ENCODE results near the gene ZDHHC17.
"Not testable (repeated sequence)": the region's sequence is repeated elsewhere in the genome, so short reads cannot be mapped to it uniquely, and the experiment has no call there.

Gene ZDHHC17

GRCh38 chr12:76763746-76764675 lies at the start of gene ZDHHC17:
TSS of gene ZDHHC17 (plus strand) at chr12:76764115. CDS start at chr12:76764237, 122 bp downstream.
- in situ Hi-C loops (cut with MboI; ENCODE audit: low sequenced_read_pairs): no loop called here

- in situ Hi-C loops (cut with MboI; ENCODE audit: low sequenced_read_pairs): no loop called here
Observed at GRCh38 chr12:76714415-76714814, 49.5 kb upstream of the ZDHHC17 start.

- in situ Hi-C loops (cut with MboI; ENCODE audit: low sequenced_read_pairs): no loop called here
Observed at GRCh38 chr12:76714861-76715260, 49.1 kb upstream of the ZDHHC17 start.

- in situ Hi-C loops (cut with MboI; ENCODE audit: low sequenced_read_pairs): no loop called here
Observed at GRCh38 chr12:76715332-76715731, 48.6 kb upstream of the ZDHHC17 start.

- in situ Hi-C loops (cut with MboI; ENCODE audit: low sequenced_read_pairs): no loop called here
Observed at GRCh38 chr12:76717314-76717713, 46.6 kb upstream of the ZDHHC17 start.

- in situ Hi-C loops (cut with MboI; ENCODE audit: low sequenced_read_pairs): no loop called here
Observed at GRCh38 chr12:76719171-76720041, 44.5 kb upstream of the ZDHHC17 start.

GRCh38 chr12:76720068-76720467 lies 43.8 kb upstream of the ZDHHC17 start:
- in situ Hi-C loops (cut with MboI; ENCODE audit: low sequenced_read_pairs): no loop called here

GRCh38 chr12:76726626-76727025 lies 37.3 kb upstream of the ZDHHC17 start:
- in situ Hi-C loops (cut with MboI; ENCODE audit: low sequenced_read_pairs): no loop called here

GRCh38 chr12:76732188-76732587 lies 31.7 kb upstream of the ZDHHC17 start:
- in situ Hi-C loops (cut with MboI; ENCODE audit: low sequenced_read_pairs): not testable (repeated sequence)

- in situ Hi-C loops (cut with MboI; ENCODE audit: low sequenced_read_pairs): not testable (repeated sequence)
Observed at GRCh38 chr12:76737689-76738088, 26.2 kb upstream of the ZDHHC17 start.

GRCh38 chr12:76738824-76739579 lies 24.9 kb upstream of the ZDHHC17 start:
- in situ Hi-C loops (cut with MboI; ENCODE audit: low sequenced_read_pairs): no loop called here

GRCh38 chr12:76739896-76740295 lies 24.0 kb upstream of the ZDHHC17 start:
- in situ Hi-C loops (cut with MboI; ENCODE audit: low sequenced_read_pairs): no loop called here

- in situ Hi-C loops (cut with MboI; ENCODE audit: low sequenced_read_pairs): no loop called here
Observed at GRCh38 chr12:76740501-76740900, 23.4 kb upstream of the ZDHHC17 start.

GRCh38 chr12:76745343-76745742 lies 18.6 kb upstream of the ZDHHC17 start:
- in situ Hi-C loops (cut with MboI; ENCODE audit: low sequenced_read_pairs): no loop called here

- in situ Hi-C loops (cut with MboI; ENCODE audit: low sequenced_read_pairs): no loop called here
Observed at GRCh38 chr12:76746516-76746915, 17.4 kb upstream of the ZDHHC17 start.

- in situ Hi-C loops (cut with MboI; ENCODE audit: low sequenced_read_pairs): no loop called here
Observed at GRCh38 chr12:76747245-76747644, 16.7 kb upstream of the ZDHHC17 start.

- in situ Hi-C loops (cut with MboI; ENCODE audit: low sequenced_read_pairs): no loop called here
Observed at GRCh38 chr12:76755829-76756379, 8.0 kb upstream of the ZDHHC17 start.

- in situ Hi-C loops (cut with MboI; ENCODE audit: low sequenced_read_pairs): no loop called here
Observed at GRCh38 chr12:76757694-76758093, 6.2 kb upstream of the ZDHHC17 start.

GRCh38 chr12:76762601-76762980 lies 1.3 kb upstream of the ZDHHC17 start:
- in situ Hi-C loops (cut with MboI; ENCODE audit: low sequenced_read_pairs): no loop called here

GRCh38 chr12:76764856-76765255 lies 941 bp downstream of the ZDHHC17 start:
- in situ Hi-C loops (cut with MboI; ENCODE audit: low sequenced_read_pairs): no loop called here

GRCh38 chr12:76765598-76765997 lies 1.7 kb downstream of the ZDHHC17 start:
- in situ Hi-C loops (cut with MboI; ENCODE audit: low sequenced_read_pairs): no loop called here
